Tibial artery (tissue), 4 donors: Measurements from ENCODE around the gene ROBO1.

ENCODE experiments used
- DNase-seq, 2 donors: peaks; one replicate each; pipeline ENCODE4 v3.0.0-alpha.2; 2019
- H3K27ac ChIP-seq, 2 donors: fragments of 200-600 bp; sonication (generic) in 1 of 2; 1 replicate in 1 of 2; 2 replicates in 1 of 2; pipeline ENCODE4 v1.5.1; 2018 to 2019; ENCODE audit warnings: mild to moderate bottlenecking in 1 of 2
- H3K27me3 ChIP-seq, 2 donors: fragments of 200-600 bp; sonication (generic) in 1 of 2; one replicate each; pipeline versions ENCODE4 v1.5.1 to v1.6.0; 2016 to 2019
- H3K36me3 ChIP-seq, 3 donors: fragments of 200-600 bp; sonication (generic) in 2 of 3; one replicate each; pipeline ENCODE4 v1.5.1; 2016 to 2019; ENCODE audit warnings: mild to moderate bottlenecking in 2 of 3
- H3K4me1 ChIP-seq, 4 donors: fragments of 200-600 bp; sonication (generic) in 2 of 4; 1 replicate in 3 of 4; 2 replicates in 1 of 4; pipeline ENCODE4 v1.5.1; 2016 to 2019
- H3K4me3 ChIP-seq, 2 donors: fragments of 200-600 bp; sonication (generic) in 1 of 2; 1 replicate in 1 of 2; 2 replicates in 1 of 2; pipeline ENCODE4 v1.5.1; 2018 to 2019; ENCODE audit warnings: mild to moderate bottlenecking in 2 of 2
- H3K9me3 ChIP-seq, 3 donors: fragments of 200-600 bp; sonication (generic) in 1 of 3; one replicate each; pipeline ENCODE4 v1.5.1; 2016 to 2019
- intact Hi-C: fragments of 100-400 bp; cut with DNase I; formaldehyde crosslinking; loops from one replicate; pipeline ENCODE4 v1.15.0; 2023; ENCODE audit warnings: low total_unique reads
- TF ChIP-seq, protein P1 (sequence below), 2 experiments: fragments of 200-600 bp in 1 of 2; fragments of 450-650 bp in 1 of 2; IDR thresholded peaks; one replicate each; pipeline ENCODE4 v1.5.1; 2017 to 2019; ENCODE audit warnings: antibody characterized with exemption in 2 of 2, mild to moderate bottlenecking in 1 of 2, moderate library complexity in 1 of 2

The ROBO1 gene

DNA sequence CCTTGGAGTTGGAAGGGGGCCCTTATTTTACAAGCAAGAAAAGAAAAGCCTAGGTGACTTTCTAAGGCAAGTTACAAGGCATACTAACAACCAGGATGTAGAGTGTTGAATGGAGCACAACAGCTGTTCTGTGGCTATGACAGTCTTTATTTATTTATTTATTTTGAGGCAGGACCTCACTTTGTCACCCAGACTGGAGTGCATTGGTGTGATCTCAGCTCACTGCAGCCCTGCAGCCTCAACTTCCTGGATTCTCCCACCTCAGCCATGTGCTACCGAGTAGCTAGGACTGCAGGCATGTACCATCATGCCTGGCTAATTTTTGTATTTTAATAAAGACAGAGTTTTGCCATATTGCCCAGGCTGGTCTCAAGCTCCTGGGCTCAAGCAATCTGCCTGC lies 973.4 kb downstream of the ROBO1 start:
- H3K27ac ChIP-seq = no peak overlapping the region
- intact Hi-C loops = no loop called here
- no peaks in the 10 kb centered on the region for H3K27me3 ChIP-seq
- no peaks in the 10 kb centered on the region for H3K36me3 ChIP-seq
- DNase-seq = no peak
- H3K4me1 ChIP-seq = no peaks in the 10 kb centered on the region
- TF ChIP-seq, protein P1, sequence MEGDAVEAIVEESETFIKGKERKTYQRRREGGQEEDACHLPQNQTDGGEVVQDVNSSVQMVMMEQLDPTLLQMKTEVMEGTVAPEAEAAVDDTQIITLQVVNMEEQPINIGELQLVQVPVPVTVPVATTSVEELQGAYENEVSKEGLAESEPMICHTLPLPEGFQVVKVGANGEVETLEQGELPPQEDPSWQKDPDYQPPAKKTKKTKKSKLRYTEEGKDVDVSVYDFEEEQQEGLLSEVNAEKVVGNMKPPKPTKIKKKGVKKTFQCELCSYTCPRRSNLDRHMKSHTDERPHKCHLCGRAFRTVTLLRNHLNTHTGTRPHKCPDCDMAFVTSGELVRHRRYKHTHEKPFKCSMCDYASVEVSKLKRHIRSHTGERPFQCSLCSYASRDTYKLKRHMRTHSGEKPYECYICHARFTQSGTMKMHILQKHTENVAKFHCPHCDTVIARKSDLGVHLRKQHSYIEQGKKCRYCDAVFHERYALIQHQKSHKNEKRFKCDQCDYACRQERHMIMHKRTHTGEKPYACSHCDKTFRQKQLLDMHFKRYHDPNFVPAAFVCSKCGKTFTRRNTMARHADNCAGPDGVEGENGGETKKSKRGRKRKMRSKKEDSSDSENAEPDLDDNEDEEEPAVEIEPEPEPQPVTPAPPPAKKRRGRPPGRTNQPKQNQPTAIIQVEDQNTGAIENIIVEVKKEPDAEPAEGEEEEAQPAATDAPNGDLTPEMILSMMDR (IDR thresholded peaks at IDR 0.05) = no peak
- no peak overlapping the region for H3K4me3 ChIP-seq
- no peaks in the 10 kb centered on the region for H3K9me3 ChIP-seq

DNA sequence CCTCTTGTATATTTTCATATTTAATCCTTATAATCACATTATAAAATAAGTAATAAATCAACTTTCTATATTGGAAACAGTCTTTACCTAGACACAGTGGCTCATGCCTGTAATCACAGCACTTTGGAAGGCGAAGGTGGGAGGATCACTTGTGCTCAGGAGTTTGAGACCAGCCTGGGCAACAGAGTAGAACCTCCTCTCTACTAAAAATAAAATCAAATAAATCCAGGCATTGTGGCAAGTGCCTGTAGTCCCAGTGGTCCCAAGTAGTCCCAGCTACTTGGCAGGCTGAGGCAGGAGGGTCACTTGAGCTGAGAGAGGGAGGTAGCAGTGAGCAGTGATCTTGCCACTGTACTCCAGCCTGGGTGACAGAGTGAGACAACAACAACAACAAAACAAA lies 975.1 kb downstream of the ROBO1 start:
- Histone ChIP-seq H3K4me1 (no peaks in the 10 kb centered on the region), H3K27ac (no peak overlapping the region), H3K36me3 (no peaks in the 10 kb centered on the region), H3K27me3 (no peaks in the 10 kb centered on the region), H3K9me3 (no peaks in the 10 kb centered on the region), H3K4me3 (no peak overlapping the region)
- intact Hi-C loops = no loop called here
- TF ChIP-seq, protein P1 (IDR thresholded peaks at IDR 0.05) = no peak
- DNase-seq = no peak

DNA sequence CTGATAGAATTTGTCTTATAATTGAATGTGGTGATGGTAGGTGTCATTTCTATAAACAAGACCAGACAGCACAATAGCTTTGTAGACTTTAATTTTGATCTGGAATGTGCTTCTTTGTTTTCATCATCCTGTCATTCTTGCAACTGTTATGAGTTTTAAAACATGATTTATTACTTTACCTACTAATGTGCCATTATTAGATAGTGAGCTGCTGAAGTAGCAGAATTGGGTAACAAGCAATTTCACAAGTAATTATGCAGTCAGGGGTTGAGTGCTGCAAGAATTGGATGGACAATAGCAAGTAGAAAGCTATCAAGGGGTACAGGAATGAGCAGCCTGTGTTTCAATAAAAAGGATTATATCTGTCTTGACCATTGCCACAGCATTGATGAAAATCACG lies 975.6 kb downstream of the ROBO1 start:
- Histone ChIP-seq H3K9me3 (no peaks in the 10 kb centered on the region), H3K36me3 (no peaks in the 10 kb centered on the region), H3K4me3 (no peak overlapping the region), H3K27ac (no peak overlapping the region), H3K27me3 (no peaks in the 10 kb centered on the region), H3K4me1 (no peaks in the 10 kb centered on the region)
- TF ChIP-seq, protein P1 (IDR thresholded peaks at IDR 0.05) = no peak
- DNase-seq = no peak
- intact Hi-C loops = no loop called here

DNA sequence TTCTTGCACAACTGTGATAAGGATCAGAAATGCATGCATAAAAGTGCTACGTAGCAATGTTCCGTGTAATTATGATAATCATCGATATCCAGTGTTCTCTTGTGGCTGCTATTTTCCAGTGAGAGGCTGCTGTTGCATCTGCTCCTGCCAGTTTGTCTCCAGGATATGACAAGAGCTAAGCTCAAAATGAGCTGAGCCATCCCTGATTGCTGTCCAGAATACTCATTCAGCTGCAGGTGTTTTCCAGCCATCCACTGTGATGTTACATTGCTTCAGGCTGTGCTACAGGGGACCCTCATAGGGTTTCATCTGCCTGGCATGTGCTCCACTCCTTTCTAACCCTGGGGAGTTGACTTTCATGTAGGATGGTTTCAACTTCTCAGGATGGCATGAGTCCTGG lies 976.0 kb downstream of the ROBO1 start:
- Histone ChIP-seq H3K27me3 (no peaks in the 10 kb centered on the region), H3K4me3 (no peak overlapping the region), H3K27ac (no peak overlapping the region), H3K36me3 (no peaks in the 10 kb centered on the region), H3K9me3 (no peaks in the 10 kb centered on the region), H3K4me1 (no peaks in the 10 kb centered on the region)
- intact Hi-C loops = no loop called here
- DNase-seq = no peak
- TF ChIP-seq, protein P1 (IDR thresholded peaks at IDR 0.05) = no peak

DNA sequence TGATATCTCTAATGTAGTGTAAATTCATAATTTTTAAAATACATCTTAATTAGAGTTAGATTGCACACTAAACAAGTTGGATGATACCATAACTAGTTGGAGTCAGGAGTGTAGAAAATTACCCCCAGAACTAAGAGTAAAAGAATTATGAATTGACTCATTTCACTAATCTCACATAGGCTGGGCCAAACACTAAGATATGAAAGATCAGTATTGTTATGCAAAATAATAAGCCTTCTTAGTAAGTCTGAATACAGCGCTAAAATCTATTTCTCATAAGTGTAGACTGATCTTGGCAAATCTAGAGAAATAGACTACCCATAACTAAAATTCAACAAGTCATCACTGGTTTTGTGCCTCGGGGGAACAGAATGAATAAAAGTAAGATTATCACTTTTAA lies 979.0 kb downstream of the ROBO1 start:
- no peaks in the 10 kb centered on the region for H3K9me3 ChIP-seq
- intact Hi-C loops = no loop called here
- no peak overlapping the region for H3K27ac ChIP-seq
- H3K4me3 ChIP-seq = no peak overlapping the region
- no peaks in the 10 kb centered on the region for H3K27me3 ChIP-seq
- H3K36me3 ChIP-seq = no peaks in the 10 kb centered on the region
- H3K4me1 ChIP-seq = no peaks in the 10 kb centered on the region
- TF ChIP-seq, protein P1 (IDR thresholded peaks at IDR 0.05) = no peak
- no peak for DNase-seq

DNA sequence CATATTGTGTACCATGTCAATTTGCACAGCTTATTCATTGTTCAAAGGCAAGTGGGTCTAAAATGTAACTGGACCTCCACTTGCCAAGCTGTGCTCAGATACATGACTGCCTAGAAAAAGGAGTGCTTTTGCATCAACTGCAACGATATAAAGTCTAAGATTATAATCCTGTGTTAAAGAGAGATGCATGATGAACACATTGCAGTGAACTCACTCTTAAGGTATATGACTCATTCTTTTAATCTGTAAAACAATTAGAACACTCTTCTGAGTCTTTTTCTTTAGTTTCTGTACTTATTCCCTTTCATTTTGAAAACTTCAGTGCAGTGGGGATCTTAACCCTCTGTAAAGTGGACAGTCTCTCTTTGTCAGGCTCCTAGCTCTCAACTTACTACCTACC lies 982.8 kb downstream of the ROBO1 start:
- TF ChIP-seq, protein P1 (IDR thresholded peaks at IDR 0.05) = no peak
- no peaks in the 10 kb centered on the region for H3K9me3 ChIP-seq
- no peaks in the 10 kb centered on the region for H3K27me3 ChIP-seq
- intact Hi-C loops = no loop called here
- H3K4me1 ChIP-seq = no peaks in the 10 kb centered on the region
- no peaks in the 10 kb centered on the region for H3K36me3 ChIP-seq
- H3K27ac ChIP-seq = no peak overlapping the region
- no peak overlapping the region for H3K4me3 ChIP-seq
- DNase-seq = no peak
